Activated naive CD4-positive, alpha-beta T cell treated with anti-CD3 and anti-CD28 coated beads, Interleukin-2, amount 50 U/mL, for 16 hours (primary cell): ENCODE measurements around the gene SCCPDH.

ENCODE experiments used
- DNase-seq: peaks from one replicate; pipeline ENCODE4 v3.0.0-alpha.2; 2020

Gene SCCPDH

DNA sequence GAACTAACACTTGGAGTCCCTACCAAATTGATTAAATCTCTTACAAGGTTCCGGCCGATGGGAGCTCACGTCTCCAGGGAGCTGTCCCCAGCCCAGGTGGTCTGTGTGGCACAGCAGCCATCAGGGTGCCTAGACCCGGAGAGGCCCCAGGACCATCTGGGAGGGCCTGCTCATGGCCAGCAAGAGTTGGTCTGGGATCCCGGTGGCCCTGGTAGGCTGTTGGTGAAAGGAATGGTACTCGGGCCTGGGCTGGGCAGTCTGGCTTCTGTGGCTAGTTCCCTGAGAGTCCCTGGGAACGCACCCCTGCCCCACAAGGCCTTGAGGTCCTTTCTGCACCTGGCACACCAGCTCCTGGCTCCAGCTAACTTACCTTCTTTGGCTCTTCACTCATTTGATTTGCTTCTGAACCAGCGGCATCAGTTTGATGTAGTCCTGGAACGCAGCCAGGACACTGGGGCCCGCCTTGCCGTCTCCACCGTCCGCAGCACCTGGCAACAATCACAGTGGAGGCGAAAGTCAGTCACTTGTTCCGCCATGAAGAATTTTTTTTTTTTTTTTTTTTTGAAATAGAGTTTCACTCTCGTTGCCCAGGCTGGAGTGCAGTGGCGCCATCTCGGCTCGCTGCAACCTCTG, 62.5 kb downstream of the SCCPDH start:
- DNase-seq: no peak

DNA sequence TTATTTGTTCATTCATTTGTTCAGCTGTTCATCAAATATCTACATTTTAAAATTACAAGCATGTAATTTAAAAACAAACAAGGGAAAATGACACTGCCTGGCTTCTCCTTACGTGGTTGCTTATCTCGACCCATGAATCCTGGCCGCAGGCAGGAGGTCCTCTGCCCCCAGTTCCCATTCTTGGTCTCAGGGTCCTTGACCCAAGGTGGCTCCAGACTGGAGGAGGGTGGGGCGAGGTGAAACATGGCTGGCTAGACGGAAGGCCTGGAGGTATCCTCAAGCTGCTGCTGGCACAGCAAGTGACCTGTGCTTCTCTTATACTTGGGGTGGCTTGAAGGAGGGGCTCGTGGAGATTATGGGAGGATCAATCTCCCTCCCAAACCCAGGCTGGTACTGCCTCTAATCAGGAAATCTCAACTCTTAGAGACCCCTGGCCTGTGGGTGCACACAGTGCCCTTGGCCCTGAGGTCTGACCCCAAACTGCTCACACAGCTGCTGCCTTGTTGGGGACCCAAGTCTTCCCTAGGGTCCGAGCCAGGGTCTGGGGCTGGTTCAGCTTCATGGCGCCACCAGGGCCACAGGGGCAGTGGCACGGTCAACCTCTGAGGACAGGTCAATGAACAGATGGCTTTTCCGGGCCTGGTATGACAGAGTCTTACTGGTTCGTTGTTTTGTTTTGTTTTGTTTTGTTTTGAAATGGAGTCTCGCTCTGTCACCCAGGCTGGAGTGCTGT, 63.7 kb downstream of the SCCPDH start:
- DNase-seq: no peak

DNA sequence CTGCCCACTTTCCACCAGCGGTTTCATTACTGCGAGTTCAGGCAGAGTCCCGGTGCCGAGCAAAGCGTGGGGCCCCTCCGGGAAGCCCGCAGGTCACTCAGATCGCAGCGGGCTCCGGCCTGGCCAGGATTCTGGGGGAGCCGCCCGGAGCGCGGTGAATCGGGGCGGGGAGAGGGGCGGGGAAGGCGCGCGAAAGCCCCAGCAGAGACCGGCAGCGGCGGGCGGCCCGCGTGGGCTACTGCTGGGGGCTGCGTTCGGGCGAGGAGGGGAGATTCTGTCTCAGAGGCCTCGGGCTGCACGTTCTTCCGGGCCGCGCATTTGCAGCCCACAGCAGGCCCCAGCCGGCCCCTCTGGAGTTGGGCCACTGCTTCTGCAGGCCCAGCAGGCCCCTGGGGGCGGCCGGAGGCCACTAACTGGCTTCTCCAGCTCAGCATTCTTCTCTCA, 64.7 kb downstream of the SCCPDH start:
- no peak for DNase-seq

DNA sequence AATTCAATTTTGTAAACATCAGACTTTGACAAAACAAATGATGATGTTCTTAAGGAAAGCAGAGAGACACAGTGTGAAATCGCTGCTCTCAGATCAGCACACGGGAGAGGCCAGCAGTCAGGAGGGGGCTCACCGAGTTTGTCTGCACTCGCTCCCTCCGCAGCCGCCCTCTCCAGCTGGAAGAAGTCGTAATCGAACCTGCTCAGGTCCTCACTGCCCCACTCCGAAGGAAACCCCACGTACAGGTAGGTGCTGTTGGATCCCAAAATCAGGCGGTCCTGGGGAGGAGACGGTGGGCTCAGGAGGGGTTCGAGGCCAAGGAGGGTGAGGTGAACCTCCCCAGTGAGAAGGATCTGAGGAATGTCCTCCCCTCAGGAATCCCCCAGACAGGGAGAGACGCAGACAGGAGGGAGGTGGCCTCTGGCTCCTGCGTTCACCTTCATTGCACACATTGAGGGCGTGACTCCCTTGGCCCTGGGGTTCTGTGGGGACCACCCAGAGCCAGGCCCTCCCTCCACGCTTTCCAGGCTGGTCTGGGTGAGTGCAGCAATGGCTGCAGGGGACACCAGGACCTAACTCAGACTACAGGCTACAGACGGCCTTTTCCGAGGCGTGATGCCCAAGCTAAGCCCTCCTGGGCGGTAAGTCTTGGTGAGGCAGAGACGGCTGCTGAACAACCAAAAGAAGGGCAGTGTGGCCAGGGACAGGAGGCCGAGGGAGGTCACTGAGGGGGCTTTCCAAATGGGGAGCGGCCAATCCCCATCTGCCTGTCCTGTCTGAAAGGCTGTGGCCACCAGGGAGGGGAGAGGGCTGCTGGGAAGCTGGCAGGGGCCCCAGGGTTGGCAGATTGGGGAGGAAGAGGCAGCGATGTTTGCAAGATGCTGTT, 65.5 kb downstream of the SCCPDH start:
- no peak for DNase-seq

DNA sequence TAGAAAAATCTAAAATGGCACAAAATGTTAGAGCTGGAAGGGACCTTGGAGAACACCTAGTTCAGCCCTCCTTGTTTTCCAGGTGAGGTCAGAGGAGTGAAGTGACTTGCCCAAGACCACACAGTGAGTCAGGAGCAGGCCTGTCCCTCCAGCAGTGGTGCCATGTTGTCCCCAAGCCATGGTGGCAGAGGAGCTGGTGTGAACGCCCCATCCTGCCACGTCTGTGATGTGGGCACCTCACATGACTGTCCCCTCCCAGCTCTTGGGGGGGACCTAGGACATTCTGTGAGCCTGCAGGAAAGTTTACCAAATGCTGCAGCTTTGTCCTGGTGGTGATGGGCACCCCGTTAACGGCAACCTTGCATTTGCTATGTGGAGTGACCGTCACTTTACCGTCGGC, 66.2 kb downstream of the SCCPDH start:
- no peak for DNase-seq

DNA sequence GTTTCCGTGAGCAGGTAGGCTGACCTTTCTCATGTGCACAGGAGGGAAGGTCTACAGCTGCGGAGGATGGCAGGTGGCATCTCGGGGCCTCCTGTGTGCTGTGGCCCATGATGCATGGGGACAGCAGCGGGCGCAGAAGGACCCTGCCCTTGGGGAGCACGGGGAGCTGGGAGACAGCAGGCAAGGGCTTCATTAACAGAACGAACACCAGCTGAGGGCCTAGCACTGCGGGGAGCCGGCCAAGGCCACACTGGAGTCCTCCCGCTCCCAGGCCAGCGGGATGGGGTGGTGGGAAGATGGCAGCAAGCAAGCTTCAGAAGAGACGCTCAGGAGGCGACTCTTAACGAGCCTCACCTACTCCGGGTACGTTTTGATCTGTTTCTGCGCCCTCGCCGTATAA, 66.6 kb downstream of the SCCPDH start:
- no peak for DNase-seq

DNA sequence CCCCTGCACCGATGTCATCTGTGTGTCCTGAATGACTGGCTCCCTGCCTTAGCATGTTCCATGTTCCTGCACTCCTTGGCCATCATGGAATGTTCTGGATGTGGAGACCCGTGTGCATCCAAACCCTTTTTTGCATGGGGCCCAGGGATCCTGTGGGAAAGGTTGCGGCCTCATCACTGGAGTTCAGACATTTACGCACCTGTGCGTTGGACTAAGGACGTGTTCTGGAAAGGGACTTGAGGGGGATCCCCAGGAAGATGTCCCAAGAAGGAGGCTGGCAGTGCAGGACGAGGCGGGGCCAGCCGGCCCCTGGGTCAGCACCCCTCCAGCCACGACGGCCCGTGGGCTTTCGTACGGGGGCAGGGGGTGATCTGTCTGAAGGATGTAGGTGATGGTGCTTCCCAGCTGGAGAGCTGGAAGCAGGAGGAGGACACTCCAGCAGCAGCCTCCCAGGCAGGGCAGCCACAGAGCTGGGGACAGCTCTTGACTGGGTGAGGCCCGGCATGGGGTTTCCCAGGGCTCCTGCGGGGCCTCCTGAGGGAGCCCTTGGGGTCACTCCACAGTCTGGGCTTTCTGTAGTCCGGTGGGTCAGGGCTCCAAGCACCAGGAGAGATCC, 67.2 kb downstream of the SCCPDH start:
- no peak for DNase-seq

DNA sequence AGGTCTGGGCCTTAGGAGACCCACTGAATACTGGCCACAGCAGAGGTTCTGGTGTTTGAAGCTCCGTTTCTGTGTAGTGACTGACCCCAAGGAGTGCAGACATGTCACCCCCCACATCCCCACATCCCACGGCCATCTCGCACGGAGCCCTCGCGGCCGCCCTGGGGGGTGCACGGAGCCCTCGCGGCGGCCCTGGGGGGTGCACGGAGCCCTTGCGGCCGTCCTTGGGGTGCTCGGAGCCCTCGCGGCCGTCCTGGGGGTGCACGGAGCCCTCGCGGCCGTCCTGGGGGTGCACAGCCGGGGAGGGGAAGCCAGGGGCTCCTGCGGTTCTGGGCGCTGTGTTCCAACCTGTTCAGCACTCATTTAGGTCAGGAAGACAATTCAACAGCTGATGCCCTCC, 68.4 kb downstream of the SCCPDH start:
- no peak for DNase-seq

DNA sequence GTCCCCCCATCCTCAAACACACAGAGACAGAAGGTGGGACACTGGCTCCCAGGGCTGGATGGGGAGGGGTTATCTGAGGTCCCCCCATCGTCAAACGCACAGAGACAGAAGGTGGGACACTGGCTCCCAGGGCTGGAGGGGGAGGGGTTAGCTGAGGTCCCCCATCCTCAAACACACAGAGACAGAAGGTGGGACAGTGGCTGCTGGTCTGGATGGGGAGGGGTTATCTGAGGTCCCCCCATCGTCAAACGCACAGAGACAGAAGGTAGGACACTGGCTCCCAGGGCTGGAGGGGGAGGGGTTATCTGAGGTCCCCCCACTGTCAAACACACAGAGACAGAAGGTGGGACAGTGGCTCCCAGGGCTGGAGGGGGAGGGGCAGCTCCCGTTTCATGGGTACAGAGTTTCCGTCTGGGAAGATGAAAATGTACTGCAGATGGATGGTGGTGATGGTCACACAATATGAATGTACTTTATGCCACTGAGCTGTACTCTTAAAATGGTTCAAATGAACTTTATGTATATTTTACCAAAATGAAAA, 69.2 kb downstream of the SCCPDH start:
- no peak for DNase-seq

DNA sequence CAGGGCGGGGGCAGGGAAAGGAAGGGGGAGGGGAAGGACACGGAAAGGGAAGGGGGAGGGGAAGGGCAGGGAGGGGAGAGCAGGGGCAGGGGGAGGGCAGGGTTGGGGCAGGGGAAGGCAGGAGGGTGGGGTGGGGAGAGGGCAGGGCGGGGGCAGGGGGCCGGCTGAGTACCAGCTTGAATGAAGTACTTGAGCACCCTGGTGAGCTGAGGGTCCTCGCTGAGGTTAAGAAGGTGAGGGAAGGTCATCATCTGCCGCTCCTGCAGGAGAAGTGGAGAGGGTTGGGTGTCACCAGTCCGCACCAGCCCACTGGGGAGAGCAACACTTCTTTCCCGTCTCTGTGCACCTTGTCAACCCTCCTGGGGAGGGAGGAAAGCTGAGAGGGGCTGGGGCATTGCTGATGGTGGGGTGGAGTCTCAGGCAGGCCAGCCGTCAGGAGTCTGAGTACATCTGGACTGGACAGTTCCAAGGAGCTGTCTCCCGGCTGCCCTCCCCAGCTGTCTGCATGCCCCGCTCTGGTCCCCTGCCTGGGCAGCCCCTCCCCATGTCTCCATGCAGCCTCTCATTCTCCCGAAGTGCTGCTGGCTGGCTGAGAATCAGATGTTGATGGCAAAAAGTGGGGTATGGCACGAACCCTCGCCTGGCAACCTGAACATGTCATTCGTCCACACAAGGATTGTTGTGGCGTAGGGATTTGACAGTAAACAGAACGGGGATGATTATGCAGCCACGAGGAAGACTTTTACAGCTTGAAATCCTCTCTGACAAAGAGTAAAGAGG, 70.0 kb downstream of the SCCPDH start:
- DNase-seq: no peak

DNA sequence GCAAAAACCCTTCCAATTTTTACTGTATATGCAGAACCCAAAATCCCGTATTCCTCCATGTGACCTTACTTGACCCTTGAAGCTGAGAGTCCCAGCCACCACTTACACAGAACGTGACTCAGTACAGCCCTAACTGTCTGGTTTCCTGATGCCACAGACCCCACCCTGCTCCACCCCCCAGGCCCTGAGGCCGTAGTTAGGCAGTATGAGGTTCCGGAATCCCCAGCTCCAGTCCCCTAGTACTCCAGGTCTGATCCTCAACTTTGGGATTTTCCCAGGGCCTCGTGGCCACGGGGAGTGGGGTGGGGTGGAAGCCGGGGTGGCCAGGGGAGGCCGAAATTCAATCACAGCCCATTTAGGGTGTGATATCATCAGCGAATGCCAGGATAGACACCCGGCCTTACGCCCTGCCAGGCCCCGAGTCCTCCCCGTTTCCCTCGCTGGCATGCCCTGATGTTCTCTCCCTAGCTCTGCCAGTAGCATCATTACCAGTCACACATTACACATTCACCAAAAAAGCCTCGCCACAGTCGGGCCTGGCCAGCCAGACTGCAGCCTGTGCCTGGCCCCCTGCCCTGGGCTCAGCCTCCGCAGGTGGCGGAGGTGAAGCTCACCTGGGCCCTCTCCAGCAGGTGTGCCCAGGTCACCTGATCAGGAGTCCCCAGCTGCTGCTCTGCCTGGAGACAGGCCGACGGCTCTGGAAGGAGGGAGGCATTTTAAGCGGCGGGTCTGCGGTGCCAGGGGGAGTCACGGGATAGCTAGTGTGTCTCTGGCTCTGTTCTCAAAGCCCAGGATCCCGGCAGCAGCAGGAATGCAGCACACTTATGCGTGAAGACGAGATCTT, 70.8 kb downstream of the SCCPDH start:
- DNase-seq: no peak

DNA sequence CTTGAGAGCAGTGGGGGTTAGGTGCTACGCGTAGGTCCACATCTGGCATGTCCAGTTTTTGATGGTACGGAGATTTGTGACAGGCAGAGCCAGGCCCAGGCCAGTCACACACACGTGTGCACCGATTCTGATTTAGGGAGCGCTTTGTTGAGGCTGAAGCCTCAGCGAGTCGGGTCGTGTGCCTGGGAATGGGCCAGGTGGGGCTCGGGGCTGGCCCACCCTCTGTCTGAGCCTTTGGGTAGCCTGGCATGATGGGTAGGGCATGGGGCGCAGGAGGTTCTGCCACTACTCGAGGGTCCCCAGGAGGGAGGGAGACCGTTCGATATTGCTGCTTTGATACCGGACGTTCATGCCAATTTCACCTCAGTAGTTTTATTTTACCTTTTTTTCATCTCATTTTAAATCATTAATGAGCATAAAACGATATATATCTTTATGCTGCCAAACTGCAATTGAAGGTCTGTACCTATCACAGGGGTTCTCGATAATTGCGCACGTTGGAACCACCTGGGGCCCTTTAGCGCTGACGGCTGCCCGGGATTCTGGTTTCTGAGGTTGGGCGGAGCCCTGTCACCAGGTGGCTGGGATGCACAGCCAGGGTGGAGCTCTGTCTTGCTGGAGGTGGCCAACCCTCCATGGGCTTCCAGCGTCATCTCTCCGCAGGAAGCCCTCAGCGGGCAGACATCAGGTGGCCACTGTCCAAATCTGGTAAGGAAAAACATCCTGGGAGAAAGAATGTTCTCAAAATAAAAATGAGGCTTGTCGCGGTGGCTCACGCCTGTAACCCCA, 71.9 kb downstream of the SCCPDH start:
- DNase-seq: no peak

DNA sequence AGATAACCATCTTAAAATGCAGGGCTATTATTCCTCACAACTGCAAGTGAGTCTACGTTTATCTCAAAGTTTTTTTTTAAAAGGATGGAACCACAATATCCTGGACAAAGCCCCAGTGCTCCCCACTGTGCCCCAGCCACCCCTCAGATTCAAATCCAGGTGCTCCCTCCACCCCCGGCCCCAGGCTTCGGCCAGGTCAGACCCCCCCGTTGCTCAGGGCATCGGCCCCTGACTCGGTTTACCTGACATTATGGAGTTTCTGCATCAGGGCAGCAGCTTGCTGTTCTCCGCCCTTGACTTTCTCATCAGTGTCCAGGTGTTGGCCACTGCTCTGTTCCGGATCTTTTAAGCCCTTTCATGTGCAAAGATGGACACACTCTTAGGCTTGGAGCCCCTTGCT, 72.9 kb downstream of the SCCPDH start:
- DNase-seq: no peak

DNA sequence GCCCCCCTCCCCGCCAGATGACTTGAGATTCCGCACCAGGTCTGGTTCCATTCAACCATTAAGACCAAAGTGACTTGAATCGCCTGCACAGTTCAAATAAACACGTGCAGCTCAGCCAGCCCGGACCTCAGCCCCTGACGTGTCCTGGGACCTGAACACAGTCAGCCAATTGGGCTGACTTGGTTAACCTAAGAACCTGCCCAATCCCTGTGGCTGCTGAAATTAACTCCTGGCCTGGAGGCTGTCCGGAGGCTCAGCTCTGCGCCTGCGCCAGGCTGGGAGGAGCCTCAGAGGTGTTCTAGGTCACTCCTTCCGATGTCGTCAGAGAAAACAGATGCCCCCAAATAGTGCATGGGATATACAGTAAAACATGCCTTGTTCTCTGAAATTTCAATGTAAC, 73.4 kb downstream of the SCCPDH start:
- DNase-seq: no peak

DNA sequence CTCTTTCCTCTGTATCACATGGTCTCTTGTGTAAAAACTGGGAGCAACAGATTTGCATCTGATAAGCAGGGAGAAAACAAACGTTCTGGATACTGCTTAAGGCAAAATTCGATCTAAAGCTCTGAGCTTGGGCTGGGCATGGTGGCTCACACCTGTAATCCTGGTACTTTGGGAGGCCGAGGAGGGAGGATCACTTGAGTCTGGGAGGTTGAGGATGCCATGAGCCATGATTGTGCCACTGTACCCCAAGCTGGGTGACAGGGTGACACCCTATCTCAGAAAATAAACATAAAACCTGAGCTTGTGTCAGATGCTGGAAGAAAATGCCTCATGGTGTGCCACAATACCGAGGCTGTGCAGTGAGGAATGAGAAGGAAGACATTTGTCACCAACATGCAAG, 73.9 kb downstream of the SCCPDH start:
- DNase-seq: no peak

DNA sequence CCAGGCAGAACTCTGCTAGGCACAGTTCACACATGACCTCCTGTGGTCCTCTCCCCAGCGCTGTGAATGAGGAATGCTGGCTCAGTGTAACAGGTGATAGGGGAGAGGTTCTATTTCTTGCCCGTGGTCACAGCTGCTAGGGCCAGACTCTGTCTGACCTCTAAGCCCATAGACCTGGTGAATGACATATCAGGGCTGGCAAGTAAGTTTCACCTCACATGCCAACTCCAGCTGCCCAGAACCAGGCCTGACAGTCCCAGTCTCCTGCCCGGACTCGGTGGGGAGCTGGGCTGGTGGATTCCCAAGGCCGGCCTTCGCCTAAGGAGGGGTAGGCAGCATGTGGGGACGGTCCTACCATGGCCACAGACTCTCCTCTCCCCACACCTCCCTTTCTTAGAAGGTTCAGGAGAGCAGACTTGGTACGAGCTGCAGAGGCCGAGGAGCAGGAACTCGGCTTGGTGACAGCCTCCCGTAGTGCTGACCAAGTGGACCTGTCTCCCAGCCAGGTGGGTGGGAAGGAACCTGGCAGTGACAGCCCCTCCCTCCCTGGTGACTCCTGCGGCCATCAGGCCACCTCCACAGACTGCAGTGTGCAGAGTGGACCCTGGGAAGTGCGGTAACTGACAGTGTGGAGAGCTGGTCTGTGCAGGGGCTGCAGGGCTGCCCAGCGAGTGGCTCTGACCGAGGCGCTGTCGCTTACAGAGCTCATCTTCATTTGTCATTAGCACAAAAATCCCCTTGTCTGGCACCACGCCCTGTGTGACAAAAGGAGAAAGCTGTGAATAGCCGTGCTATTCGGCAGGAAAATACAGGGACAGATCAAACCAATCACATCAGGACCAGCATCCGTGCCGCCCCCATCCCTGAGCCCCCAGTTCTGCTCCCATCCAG, 74.6 kb downstream of the SCCPDH start:
- DNase-seq: no peak

DNA sequence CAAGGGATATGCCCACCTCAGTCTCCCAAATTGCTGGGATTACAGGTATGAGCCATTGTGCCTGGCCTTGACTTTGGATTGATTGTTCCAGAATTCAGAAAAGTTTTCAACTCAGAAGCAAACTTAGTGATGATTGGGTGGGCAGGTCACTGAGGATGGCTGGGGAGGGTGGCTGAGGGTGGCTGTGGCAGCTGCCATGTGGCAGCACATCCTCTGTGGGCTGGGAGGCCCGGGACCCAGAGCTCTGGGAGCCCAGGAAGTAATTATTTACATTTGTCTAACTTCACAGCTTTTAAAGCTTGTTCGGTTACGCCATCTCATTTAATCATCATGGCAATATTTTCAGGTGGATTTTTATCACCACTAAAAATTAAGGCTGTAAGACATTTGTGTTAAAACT, 76.1 kb downstream of the SCCPDH start:
- no peak for DNase-seq

DNA sequence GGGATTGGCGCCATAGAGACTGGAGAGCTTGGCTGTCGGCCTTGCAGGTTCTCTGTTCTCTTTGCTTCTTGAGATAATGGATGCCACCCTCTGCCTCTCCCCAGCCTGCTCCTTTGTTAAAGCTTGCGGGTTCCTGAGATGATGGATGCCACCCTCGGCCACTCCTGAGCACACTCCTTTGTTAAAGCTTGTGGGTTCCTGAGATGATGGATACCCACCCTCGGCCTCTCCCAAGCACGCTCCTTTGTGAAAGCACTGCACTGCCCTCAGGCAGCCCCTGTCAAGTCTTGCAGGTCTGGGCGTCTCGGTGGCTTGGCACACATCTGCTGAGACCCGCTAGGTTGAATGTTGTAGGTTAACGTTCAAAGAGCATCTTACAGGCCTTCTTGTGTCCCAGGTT, 76.5 kb downstream of the SCCPDH start:
- no peak for DNase-seq

DNA sequence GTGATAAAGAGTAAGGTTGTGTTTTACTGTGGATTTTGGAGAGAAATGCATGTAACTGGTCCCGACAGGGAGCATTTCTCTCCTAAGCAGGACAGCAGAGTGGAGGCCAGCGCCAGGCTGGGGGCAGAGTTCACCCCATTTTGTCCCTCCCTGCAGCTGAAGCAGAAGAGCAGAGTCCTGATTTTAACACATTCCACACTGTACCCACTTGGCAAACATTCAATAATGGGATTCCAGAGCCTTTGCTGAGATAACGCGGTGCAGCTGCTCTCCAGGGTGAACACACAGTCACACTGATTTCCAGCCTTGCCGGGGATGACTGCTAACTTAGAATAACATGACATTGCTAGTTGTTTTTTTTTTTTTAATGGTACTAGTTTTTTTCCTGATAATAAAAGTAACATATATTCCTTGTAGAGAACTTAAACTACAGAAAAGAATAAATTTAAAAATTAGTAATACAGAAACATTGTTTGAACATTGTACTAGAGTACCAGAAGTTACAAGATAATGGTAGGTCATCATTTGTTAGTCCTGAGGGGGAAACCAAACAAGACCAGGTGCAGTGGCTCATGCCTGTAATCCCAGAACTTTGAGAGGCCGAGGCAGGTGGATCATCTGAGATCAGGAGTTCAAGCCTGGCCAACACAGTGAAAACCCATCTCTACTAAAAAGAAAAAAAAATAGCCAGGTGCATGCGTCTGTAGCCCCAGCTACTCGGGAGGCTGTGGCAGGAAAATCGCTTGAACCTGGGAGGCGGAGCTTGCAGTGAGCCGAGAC, 77.2 kb downstream of the SCCPDH start:
- DNase-seq: no peak
